HepG2 (cell line): ENCODE measurements around the gene LATS1. TPM values are rescaled to one million over a fixed set of nuclear protein-coding genes. Genes with fewer than 3 reads are reported as not detected.
A peak's percentile ranks its signal among the peaks of the same experiment; 100 is the strongest.

ENCODE experiments used
- ARID3A ChIP-seq: IDR thresholded peaks from 2 replicates; pipeline ENCODE4 v1.6.1; 2012; ENCODE audit warnings: low read depth, low read length, improper control_type of control experiment
- GPBP1L1 ChIP-seq: sonication (generic); formaldehyde crosslinking; IDR thresholded peaks from 2 replicates; pipeline ENCODE4 v1.5.0; 2020; ENCODE audit warnings: mild to moderate bottlenecking, missing genetic modification reagents
- KDM5A ChIP-seq: fragments of 200-600 bp; sonication (generic); IDR thresholded peaks from 2 replicates; pipeline ENCODE4 v1.7.0; 2018; ENCODE audit warnings: antibody characterized with exemption, mild to moderate bottlenecking, low read length, borderline replicate concordance
- KDM6A ChIP-seq: IDR thresholded peaks from 2 replicates; pipeline ENCODE4 v1.6.1; 2016; ENCODE audit warnings: low read depth
- KIAA2018 ChIP-seq: sonication (generic); formaldehyde crosslinking; IDR thresholded peaks from 2 replicates; pipeline ENCODE4 v1.5.0; 2020; ENCODE audit warnings: mild to moderate bottlenecking, missing genetic modification reagents, borderline replicate concordance
- MAF1 ChIP-seq: sonication (generic); formaldehyde crosslinking; IDR thresholded peaks from 2 replicates; pipeline ENCODE4 v1.5.0; 2020; ENCODE audit warnings: missing genetic modification reagents, borderline replicate concordance
- MATR3 ChIP-seq: sonication (generic); formaldehyde crosslinking; IDR thresholded peaks from 2 replicates; pipeline ENCODE4 v1.4.0; 2020; ENCODE audit warnings: missing genetic modification reagents
- MED8 ChIP-seq: sonication (generic); formaldehyde crosslinking; IDR thresholded peaks from 2 replicates; pipeline ENCODE4 v1.8.1; 2023; ENCODE audit warnings: mild to moderate bottlenecking, missing genetic modification reagents; ENCODE audit not compliant: insufficient replicate concordance
- NFE2L1 ChIP-seq: sonication (generic); formaldehyde crosslinking; IDR thresholded peaks from 2 replicates; pipeline ENCODE4 v1.4.0; 2020; ENCODE audit warnings: missing genetic modification reagents, mild to moderate bottlenecking, borderline replicate concordance
- NFE2L2 ChIP-seq: fragments of 150-350 bp; IDR thresholded peaks from 2 replicates; pipeline ENCODE4 v1.6.1; 2014; ENCODE audit warnings: low read length
- SAFB2 ChIP-seq: sonication (generic); formaldehyde crosslinking; IDR thresholded peaks from 2 replicates; pipeline ENCODE4 v1.5.1; 2020; ENCODE audit warnings: missing genetic modification reagents, low read depth, mild to moderate bottlenecking, borderline replicate concordance
- ZNF180 ChIP-seq: sonication (generic); formaldehyde crosslinking; IDR thresholded peaks from 2 replicates; pipeline ENCODE4 v1.4.0; 2020; ENCODE audit warnings: low read depth, missing genetic modification reagents, borderline replicate concordance
- ZNF547 ChIP-seq: sonication (generic); formaldehyde crosslinking; IDR thresholded peaks from 2 replicates; pipeline ENCODE4 v1.5.1; 2020; ENCODE audit warnings: mild to moderate bottlenecking, missing genetic modification reagents
- polyA plus RNA-seq, 8 experiments: library from polyadenylated mRNA; depleted of rRNA in 3 of 8; stranded (reverse) in 7 of 8; unstranded in 1 of 8; fragments of >200 nt; fragmentation: Illumina TruSeq in 4 of 8; extraction: Trizol in 4 of 8; gene quantifications; 2 replicates each; pipeline versions ENCODE4 v1.2.1 to v1.2.3, GENCODE V29; 2011 to 2016; ENCODE audit warnings: low read depth in 4 of 8, missing spikeins in 1 of 8, mixed read lengths in 1 of 8; ENCODE audit not compliant: insufficient read depth in 1 of 8
- total RNA-seq, 5 experiments: library from RNA; depleted of rRNA; stranded (reverse); fragments of >200 nt; fragmentation: Illumina TruSeq; extraction: Trizol; gene quantifications; 2 replicates each; pipeline ENCODE4 v1.2.3, GENCODE V29; 2016; ENCODE audit warnings: low read depth in 1 of 5
- TF ChIP-seq, protein P1 (sequence below): fragments of 450-650 bp; IDR thresholded peaks from 2 replicates; pipeline ENCODE4 v1.6.1; 2016

Gene LATS1
- total and polyA plus RNA-seq, 2 of the 13 experiments (the other 11 are each of a cell fraction or from before 2014, with no cell fraction given) = 9.9 to 12.6 TPM

- TF ChIP-seq KIAA2018 (peak; percentile 99; the same call in 1 of the 2 replicates), SAFB2 (CRISPR knock-in tag) (peak; percentile 97; the same call in 1 of the 2 replicates), MAF1 (0 out of 2 replicates have a peak, but pooled peaks have one; percentile 76), MATR3 (CRISPR knock-in tag) (no peak), MED8 (CRISPR knock-in tag) (peak; percentile 70), GPBP1L1 (CRISPR knock-in tag) (no peak), ARID3A (no peak; the same call in 1 of the 2 replicates), NFE2L2 (no peak), ZNF547 (CRISPR knock-in tag) (peak; percentile 100), KDM6A (CRISPR knock-in tag) (peak; percentile 47; the same call in 1 of the 2 replicates), NFE2L1 (CRISPR knock-in tag) (peak; percentile 89; the same call in 1 of the 2 replicates), ZNF180 (peak; percentile 93; the same call in 1 of the 2 replicates), KDM5A (no peak; the same call in 1 of the 2 replicates)
- TF ChIP-seq, protein P1, sequence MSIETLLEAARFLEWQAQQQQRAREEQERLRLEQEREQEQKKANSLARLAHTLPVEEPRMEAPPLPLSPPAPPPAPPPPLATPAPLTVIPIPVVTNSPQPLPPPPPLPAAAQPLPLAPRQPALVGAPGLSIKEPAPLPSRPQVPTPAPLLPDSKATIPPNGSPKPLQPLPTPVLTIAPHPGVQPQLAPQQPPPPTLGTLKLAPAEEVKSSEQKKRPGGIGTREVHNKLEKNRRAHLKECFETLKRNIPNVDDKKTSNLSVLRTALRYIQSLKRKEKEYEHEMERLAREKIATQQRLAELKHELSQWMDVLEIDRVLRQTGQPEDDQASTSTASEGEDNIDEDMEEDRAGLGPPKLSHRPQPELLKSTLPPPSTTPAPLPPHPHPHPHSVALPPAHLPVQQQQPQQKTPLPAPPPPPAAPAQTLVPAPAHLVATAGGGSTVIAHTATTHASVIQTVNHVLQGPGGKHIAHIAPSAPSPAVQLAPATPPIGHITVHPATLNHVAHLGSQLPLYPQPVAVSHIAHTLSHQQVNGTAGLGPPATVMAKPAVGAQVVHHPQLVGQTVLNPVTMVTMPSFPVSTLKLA = peak; percentile 80
Measured at GRCh38 chr6:149648148-149649145, 69.5 kb downstream of the LATS1 start, which contains the start of gene KATNA1 (continued).
